ENCODE results near the gene TWIST1.

Gene TWIST1

GRCh38 chr7:19097165-19098055, 20.0 kb downstream of the TWIST1 start:
- no peak for DNase-seq (ENCODE audit: low read depth in 2 of 3, low spot score in 1 of 3)

- DNase-seq (ENCODE audit: low read depth in 2 of 3, low spot score in 1 of 3): no peak
Observed at GRCh38 chr7:19095353-19095860, 22.0 kb downstream of the TWIST1 start.

GRCh38 chr7:19094598-19095352, 22.7 kb downstream of the TWIST1 start:
- no peak for DNase-seq (ENCODE audit: low read depth in 2 of 3, low spot score in 1 of 3)

- no peak for DNase-seq (ENCODE audit: low read depth in 2 of 3, low spot score in 1 of 3)
Observed at GRCh38 chr7:19094138-19094537, 23.3 kb downstream of the TWIST1 start.

- DNase-seq (ENCODE audit: low read depth in 2 of 3, low spot score in 1 of 3): no peak
Observed at GRCh38 chr7:19091550-19092200, 25.8 kb downstream of the TWIST1 start.

GRCh38 chr7:19090526-19090925, 26.9 kb downstream of the TWIST1 start:
- no peak for DNase-seq (ENCODE audit: low read depth in 2 of 3, low spot score in 1 of 3)

- DNase-seq (ENCODE audit: low read depth in 2 of 3, low spot score in 1 of 3): no peak
Observed at GRCh38 chr7:19089797-19090196, 27.6 kb downstream of the TWIST1 start.

- DNase-seq (ENCODE audit: low read depth in 2 of 3, low spot score in 1 of 3): no peak
Observed at GRCh38 chr7:19089378-19089777, 28.1 kb downstream of the TWIST1 start.

- DNase-seq (ENCODE audit: low read depth in 2 of 3, low spot score in 1 of 3): no peak
Observed at GRCh38 chr7:19080093-19080492, 37.3 kb downstream of the TWIST1 start.

GRCh38 chr7:19079066-19079465, 38.4 kb downstream of the TWIST1 start:
- no peak for DNase-seq (ENCODE audit: low read depth in 2 of 3, low spot score in 1 of 3)

GRCh38 chr7:19069842-19070241, 47.6 kb downstream of the TWIST1 start:
- no peak for DNase-seq (ENCODE audit: low read depth in 2 of 3, low spot score in 1 of 3)

- DNase-seq (ENCODE audit: low read depth in 2 of 3, low spot score in 1 of 3): no peak
Observed at GRCh38 chr7:19066170-19066569, 51.3 kb downstream of the TWIST1 start.
